ENCODE measurements around the gene LAPTM4A.

- TF ChIP-seq CTCF (conservative IDR thresholded peaks at IDR 0.05; ENCODE audit: low read depth, low read length), result no peak
- no peak for TF ChIP-seq EZH2 (IDR thresholded peaks at IDR 0.05; ENCODE audit: low read length, unreplicated experiment)
Observed at GRCh38 chr2:20021405-20022009, 29.9 kb downstream of the LAPTM4A start.
